Lung microvascular endothelial cell (primary cell): ENCODE measurements around the gene DAB2. TPM values are rescaled to one million over a fixed set of nuclear protein-coding genes. Genes with fewer than 3 reads are reported as not detected.

Source experiments
- DNase-seq, 2 donors: peaks; one replicate each; pipeline versions ENCODE4 v3.0.0 to v3.0.0-alpha.2; 2010; ENCODE audit warnings: low read depth in 2 of 2
- total RNA-seq: library from RNA; depleted of rRNA; stranded (reverse); fragments of >200 nt; gene quantifications from 2 replicates; pipeline ENCODE4 v1.2.1, GENCODE V29; 2014

The DAB2 gene
- total RNA-seq, 1 donor from 2014 or later: 78.8 TPM

GRCh38 chr5:39448506-39449128, 23.8 kb upstream of the DAB2 start:
- DNase-seq: no peak

- peak; percentile 45 to 83 for DNase-seq
These were observed 23.2 kb upstream of the DAB2 start for GRCh38 chr5:39447968-39448367.

GRCh38 chr5:39447059-39447458, 22.3 kb upstream of the DAB2 start:
- DNase-seq: no peak

GRCh38 chr5:39446231-39446630, 21.5 kb upstream of the DAB2 start:
- no peak for DNase-seq

GRCh38 chr5:39443911-39444310, 19.1 kb upstream of the DAB2 start:
- DNase-seq: no peak

GRCh38 chr5:39442991-39443390, 18.2 kb upstream of the DAB2 start:
- no peak for DNase-seq

- DNase-seq: peak in 1 of 2 donors; percentile 57
These were observed 17.1 kb upstream of the DAB2 start for GRCh38 chr5:39441838-39442237.

- DNase-seq: no peak
These were observed 16.3 kb upstream of the DAB2 start for GRCh38 chr5:39440958-39441624.

- peak in 1 of 2 donors; percentile 34 for DNase-seq
These were observed 15.6 kb upstream of the DAB2 start for GRCh38 chr5:39440192-39440957.

GRCh38 chr5:39439582-39440162, 14.9 kb upstream of the DAB2 start:
- no peak for DNase-seq

- peak; percentile 52 to 57 for DNase-seq
These were observed 12.7 kb upstream of the DAB2 start for GRCh38 chr5:39437467-39437866.

- DNase-seq: no peak
These were observed 9.1 kb upstream of the DAB2 start for GRCh38 chr5:39433848-39434247.

GRCh38 chr5:39432696-39433530, 8.1 kb upstream of the DAB2 start:
- no peak for DNase-seq

GRCh38 chr5:39430461-39430860, 5.7 kb upstream of the DAB2 start:
- no peak for DNase-seq

- DNase-seq: no peak
These were observed 3.9 kb upstream of the DAB2 start for GRCh38 chr5:39428640-39429039.

- peak in 1 of 2 donors; percentile 49 for DNase-seq
These were observed 2.9 kb upstream of the DAB2 start for GRCh38 chr5:39427633-39428032.

GRCh38 chr5:39427229-39427628, 2.4 kb upstream of the DAB2 start:
- DNase-seq: no peak

GRCh38 chr5:39426746-39427105, 1.9 kb upstream of the DAB2 start:
- DNase-seq: no peak

- DNase-seq: no peak
These were observed 1.4 kb upstream of the DAB2 start for GRCh38 chr5:39426051-39426745.

- peak in 1 of 2 donors; percentile 53 for DNase-seq
These were observed 1.4 kb downstream of the DAB2 start for GRCh38 chr5:39423331-39423751.
